H1 (cell line): Measurements from ENCODE around the gene SMYD3. TPM values are rescaled to one million over a fixed set of nuclear protein-coding genes. Genes with fewer than 3 reads are reported as not detected.

Experiments
- CTCF ChIA-PET: fragments of 300-600 bp; sonication (Branson Sonifier 250); formaldehyde crosslinking; loops from one replicate; lab custom pipeline; 2021; ENCODE audit not compliant: partially characterized antibody; lab: Charles Lee
- POLR2A ChIA-PET: fragments of 300-600 bp; sonication (Branson Sonifier 250); formaldehyde crosslinking; loops from one replicate; lab custom pipeline; 2021; ENCODE audit warnings: inconsistent platforms; ENCODE audit not compliant: partially characterized antibody; lab: Charles Lee
- DNase-seq, 2 experiments: peaks; one replicate each; pipeline versions ENCODE4 v3.0.0 to v3.0.0-alpha.2; 2010 to 2022; ENCODE audit warnings: low spot score in 2 of 2, low read depth in 1 of 2, mixed read lengths in 1 of 2
- FAIRE-seq: peaks from 2 replicates; lab custom pipeline; 2011; peaks lifted over from hg19 to GRCh38; lab: Jason Lieb, UNC
- H2AFZ ChIP-seq: 2 replicates; pipeline ENCODE4 v1.8.1; 2012; ENCODE audit warnings: low read length, inconsistent platforms
- H2AK5ac ChIP-seq: 2 replicates; pipeline ENCODE4 v1.6.1; 2013; ENCODE audit warnings: low read depth, low read length
- H2BK120ac ChIP-seq: replicated peaks from 2 replicates; pipeline ENCODE3; 2013; ENCODE audit warnings: low read depth, low read length, inconsistent platforms
- H2BK12ac ChIP-seq: 2 replicates; pipeline ENCODE4 v1.6.1; 2013; ENCODE audit warnings: low read depth, low read length
- H2BK15ac ChIP-seq: 2 replicates; pipeline ENCODE4 v1.6.1; 2013; ENCODE audit warnings: low read length
- H2BK20ac ChIP-seq: 2 replicates; pipeline ENCODE4 v1.6.1; 2013; ENCODE audit warnings: low read length
- H2BK5ac ChIP-seq: 2 replicates; pipeline ENCODE4 v1.6.1; 2013; ENCODE audit warnings: low read depth, low read length
- H3K14ac ChIP-seq: 2 replicates; pipeline ENCODE4 v1.6.1; 2013; ENCODE audit warnings: inconsistent platforms; ENCODE audit not compliant: insufficient read length
- H3K18ac ChIP-seq: 2 replicates; pipeline ENCODE4 v1.6.1; 2013; ENCODE audit warnings: low read length; ENCODE audit errors: extremely low read depth
- H3K23ac ChIP-seq: 2 replicates; pipeline ENCODE4 v1.6.1; 2013; ENCODE audit warnings: inconsistent platforms; ENCODE audit not compliant: insufficient read length
- H3K23me2 ChIP-seq: 2 replicates; pipeline ENCODE4 v1.6.1; 2013; ENCODE audit warnings: low read depth, low read length
- H3K27ac ChIP-seq: 2 replicates; pipeline ENCODE4 v1.6.1; 2011; ENCODE audit warnings: low read depth, low read length, inconsistent platforms
- H3K27me3 ChIP-seq, 4 experiments: replicated peaks in 1 of 4; 1 replicate in 1 of 4; 2 replicates in 3 of 4; pipeline versions ENCODE4 v1.6.1 to v1.8.1; 2011 to 2013; ENCODE audit warnings: low read length in 3 of 4, mild to moderate bottlenecking in 3 of 4, inconsistent platforms in 2 of 4, mixed read lengths in 2 of 4, moderate library complexity in 1 of 4; ENCODE audit not compliant: control insufficient read depth in 3 of 4, insufficient read depth in 3 of 4; ENCODE audit errors: extremely low read depth in 1 of 4
- H3K36me3 ChIP-seq, 4 experiments: 2 replicates each; pipeline versions ENCODE4 v1.6.1 to v1.8.1; 2011 to 2013; ENCODE audit warnings: mild to moderate bottlenecking in 4 of 4, low read length in 3 of 4, moderate library complexity in 2 of 4, control low read depth in 1 of 4, inconsistent platforms in 1 of 4; ENCODE audit not compliant: insufficient read depth in 4 of 4, control insufficient read depth in 2 of 4
- H3K4ac ChIP-seq: replicated peaks from 2 replicates; pipeline ENCODE3; 2013; ENCODE audit warnings: low read length, low read depth, mixed read lengths, inconsistent platforms; ENCODE audit not compliant: insufficient read length
- H3K4me1 ChIP-seq, 4 experiments: replicated peaks in 1 of 4; 1 replicate in 1 of 4; 2 replicates in 3 of 4; pipeline versions ENCODE4 v1.6.1 to v1.8.1; 2011 to 2013; ENCODE audit warnings: low read length in 3 of 4, inconsistent platforms in 2 of 4, mixed read lengths in 1 of 4; ENCODE audit not compliant: insufficient read depth in 4 of 4, control insufficient read depth in 3 of 4
- H3K4me2 ChIP-seq, 2 experiments: 2 replicates each; pipeline versions ENCODE4 v1.6.1 to v1.8.1; 2011 to 2013; ENCODE audit warnings: low read depth in 2 of 2, low read length in 2 of 2, control low read depth in 1 of 2, inconsistent platforms in 1 of 2, mild to moderate bottlenecking in 1 of 2; ENCODE audit not compliant: insufficient read depth in 1 of 2
- H3K4me3 ChIP-seq, 4 experiments: fragments of 200-600, 300-600 bp in 1 of 4; sonication (generic), shearing (Covaris generic), sonication (Bioruptor Twin) in 1 of 4; 2 replicates each; pipeline versions ENCODE4 v1.5.1 to v1.8.1; 2011 to 2016; ENCODE audit warnings: low read length in 4 of 4, low read depth in 3 of 4, control low read depth in 2 of 4, inconsistent platforms in 2 of 4, mild to moderate bottlenecking in 2 of 4, mixed read lengths in 1 of 4, moderate library complexity in 1 of 4; ENCODE audit not compliant: insufficient read depth in 2 of 4; ENCODE audit errors: extremely low read depth in 1 of 4
- H3K56ac ChIP-seq: replicated peaks from 2 replicates; pipeline ENCODE3; 2013; ENCODE audit warnings: low read depth, mild to moderate bottlenecking, mixed read lengths, low read length, inconsistent platforms; ENCODE audit not compliant: insufficient read length
- H3K79me1 ChIP-seq: 2 replicates; pipeline ENCODE4 v1.6.1; 2013; ENCODE audit warnings: low read depth, low read length, control low read depth
- H3K79me2 ChIP-seq, 2 experiments: 2 replicates each; pipeline versions ENCODE4 v1.6.1 to v1.8.1; 2012 to 2013; ENCODE audit warnings: low read length in 2 of 2, mild to moderate bottlenecking in 2 of 2, inconsistent platforms in 1 of 2; ENCODE audit not compliant: insufficient read depth in 2 of 2, control insufficient read depth in 1 of 2
- H3K9ac ChIP-seq, 4 experiments: replicated peaks in 1 of 4; 1 replicate in 1 of 4; 2 replicates in 3 of 4; pipeline versions ENCODE4 v1.6.1 to v1.8.1; 2011 to 2013; ENCODE audit warnings: low read depth in 3 of 4, low read length in 3 of 4, control low read depth in 2 of 4, mild to moderate bottlenecking in 2 of 4, moderate library complexity in 2 of 4, inconsistent platforms in 1 of 4; ENCODE audit errors: extremely low read depth in 1 of 4
- H3K9me3 ChIP-seq, 2 experiments: 2 replicates each; pipeline versions ENCODE4 v1.6.1 to v1.8.1; 2012 to 2013; ENCODE audit warnings: mild to moderate bottlenecking in 2 of 2, moderate library complexity in 2 of 2, control low read depth in 1 of 2, inconsistent platforms in 1 of 2, low read depth in 1 of 2, low read length in 1 of 2, mixed read lengths in 1 of 2; ENCODE audit not compliant: insufficient read depth in 2 of 2
- H4K20me1 ChIP-seq, 2 experiments: replicated peaks in 1 of 2; 2 replicates each; pipeline versions ENCODE3 to v1.8.1; 2011 to 2013; ENCODE audit warnings: inconsistent platforms in 2 of 2, low read length in 2 of 2, mild to moderate bottlenecking in 1 of 2; ENCODE audit not compliant: insufficient read depth in 2 of 2, control insufficient read depth in 1 of 2
- H4K5ac ChIP-seq: 2 replicates; pipeline ENCODE4 v1.6.1; 2013; ENCODE audit warnings: low read length, low read depth, mixed read lengths, inconsistent platforms; ENCODE audit not compliant: insufficient read length
- H4K8ac ChIP-seq: 2 replicates; pipeline ENCODE4 v1.8.0; 2013; ENCODE audit warnings: mild to moderate bottlenecking, moderate library complexity, low read length, inconsistent platforms; ENCODE audit not compliant: insufficient read depth; ENCODE audit errors: extremely low read depth
- H4K91ac ChIP-seq: replicated peaks from 2 replicates; pipeline ENCODE3; 2013; ENCODE audit warnings: low read length, mixed read lengths, inconsistent platforms; ENCODE audit not compliant: insufficient read length
- BRCA1 ChIP-seq: IDR thresholded peaks from 2 replicates; pipeline ENCODE4 v1.6.1; 2012; ENCODE audit warnings: low read depth, low read length, improper control_type of control experiment
- CHD2 ChIP-seq: IDR thresholded peaks from 2 replicates; pipeline ENCODE4 v1.6.1; 2012; ENCODE audit warnings: low read length, improper control_type of control experiment
- E2F6 ChIP-seq: IDR thresholded peaks from 2 replicates; pipeline ENCODE4 v1.6.1; 2012; ENCODE audit warnings: inconsistent platforms
- EZH2 ChIP-seq: fragments of 200-600 bp; sonication (generic); IDR thresholded peaks from 2 replicates; pipeline ENCODE4 v1.7.1; 2012; ENCODE audit warnings: low read depth, mild to moderate bottlenecking, moderate library complexity, low read length, inconsistent platforms; ENCODE audit not compliant: severe bottlenecking
- FOSL1 ChIP-seq: IDR thresholded peaks from 2 replicates; pipeline ENCODE4 v1.6.1; 2011; ENCODE audit warnings: mild to moderate bottlenecking, low read depth, low read length, moderate library complexity; ENCODE audit not compliant: insufficient read depth
- GABPA ChIP-seq: IDR thresholded peaks from 2 replicates; pipeline ENCODE4 v1.6.1; 2011; ENCODE audit warnings: mild to moderate bottlenecking, low read length, moderate library complexity, borderline replicate concordance; ENCODE audit not compliant: insufficient read depth
- KDM5A ChIP-seq: fragments of 200-600 bp; IDR thresholded peaks from 2 replicates; pipeline ENCODE4 v1.7.1; 2012; ENCODE audit warnings: mild to moderate bottlenecking, low read length, inconsistent platforms, mixed read lengths
- MAX ChIP-seq: IDR thresholded peaks from 2 replicates; pipeline ENCODE4 v1.6.1; 2012; ENCODE audit warnings: inconsistent platforms
- NRF1 ChIP-seq: IDR thresholded peaks from 2 replicates; pipeline ENCODE4 v1.6.1; 2011; ENCODE audit warnings: mild to moderate bottlenecking, low read depth, low read length, improper control_type of control experiment
- PHF8 ChIP-seq: fragments of 200-600 bp; sonication (generic); conservative IDR thresholded peaks from 2 replicates; pipeline ENCODE4 v1.7.1; 2012; ENCODE audit warnings: low read depth, mild to moderate bottlenecking, inconsistent platforms, low read length, moderate library complexity
- RBBP5 ChIP-seq: IDR thresholded peaks from 2 replicates; pipeline ENCODE4 v1.7.1; 2012; ENCODE audit warnings: low read depth, mild to moderate bottlenecking, inconsistent platforms, low read length, moderate library complexity, borderline replicate concordance
- SAP30 ChIP-seq: fragments of 300-600 bp; sonication (generic); IDR thresholded peaks from 2 replicates; pipeline ENCODE4 v1.7.1; 2012; ENCODE audit warnings: low read length, moderate library complexity, mild to moderate bottlenecking, inconsistent platforms; ENCODE audit not compliant: insufficient read depth, insufficient replicate concordance
- SRF ChIP-seq: IDR thresholded peaks from 2 replicates; pipeline ENCODE4 v1.6.1; 2011; ENCODE audit warnings: mild to moderate bottlenecking, low read depth, low read length, moderate library complexity
- YY1 ChIP-seq: IDR thresholded peaks from 2 replicates; pipeline ENCODE4 v1.6.1; 2011; ENCODE audit warnings: low read depth, mild to moderate bottlenecking, low read length
- WGBS, 2 experiments: shearing (Covaris generic) in 1 of 2; methylation state at CpG; one replicate each; pipeline versions ENCODE4 v1.1.6 to v1.1.7; 2013 to 2015; ENCODE audit warnings: low lambda C conversion rate in 2 of 2, mixed read lengths in 2 of 2, inconsistent platforms in 1 of 2, low coverage in 1 of 2, missing lambda C conversion rate in 1 of 2; ENCODE audit not compliant: insufficient replicate concordance in 2 of 2, insufficient coverage in 1 of 2, insufficient read length in 1 of 2; ENCODE audit errors: extremely low coverage in 1 of 2, missing lambda C conversion rate in 1 of 2; 5-methylcytosine and 5-hydroxymethylcytosine counted together
- polyA plus RNA-seq, 7 experiments: library from polyadenylated mRNA; depleted of rRNA in 3 of 7; stranded (reverse) in 5 of 7; unstranded in 2 of 7; fragments of >200 nt in 5 of 7; fragments of 200-250 nt in 2 of 7; gene quantifications; 1 replicate in 5 of 7; 2 replicates in 1 of 7; 4 replicates in 1 of 7; pipeline versions ENCODE4 v1.2.1 to v1.2.3, GENCODE V29; 2011 to 2013; ENCODE audit warnings: missing spikeins in 2 of 7, mixed read lengths in 2 of 7
- total RNA-seq: library from RNA; stranded (reverse); fragmentation: NEBNext Ultra II Directional; extraction: Animal tissue kit (Norgen Biotek cat#: 25700); gene quantifications from 2 replicates; pipeline ENCODE4 v1.2.1, GENCODE V29; 2021

SMYD3 gene
- total and polyA plus RNA-seq, 2 of the 8 experiments (the other 6 are each of a cell fraction or from before 2014, with no cell fraction given): 17.3 to 25.4 TPM

GRCh38 chr1:245879091-245879490, 628.0 kb downstream of the SMYD3 start:
- no peak overlapping the region for H2BK5ac ChIP-seq
- H3K18ac ChIP-seq: no peak overlapping the region
- H2AFZ ChIP-seq: no peak overlapping the region
- no peaks in the 10 kb centered on the region for H3K4me1 ChIP-seq
- no peak overlapping the region for H3K23ac ChIP-seq
- H2BK120ac ChIP-seq: no peak overlapping the region
- H3K9ac ChIP-seq: no peak overlapping the region
- no peaks in the 10 kb centered on the region for H3K27me3 ChIP-seq
- no peak overlapping the region for H3K4ac ChIP-seq
- WGBS, 2 experiments: 92% methylated on average over 10 of the region's 10 CpGs; no CpG with 5 or more reads in 1 of the 2 experiments
- H3K4me2 ChIP-seq: no peak overlapping the region
- no peaks in the 10 kb centered on the region for H3K36me3 ChIP-seq
- ChIA-PET CTCF (interaction anchor here (1.1 to 1.3 kb wide), 3 partner anchors 10 to 17 kb away, joined by 3 to 8 read pairs (median 5); no protein-coding TSS in a partner anchor), POLR2A (no interaction called here)
- no peak overlapping the region for H3K56ac ChIP-seq
- DNase-seq (no peak), FAIRE-seq (no peak)
- H3K14ac ChIP-seq: no peak overlapping the region
- no peak overlapping the region for H3K4me3 ChIP-seq
- no peaks in the 10 kb centered on the region for H4K20me1 ChIP-seq
- H4K8ac ChIP-seq: no peak overlapping the region
- H3K27ac ChIP-seq: no peak overlapping the region
- no peaks in the 10 kb centered on the region for H3K79me1 ChIP-seq
- H2BK12ac ChIP-seq: no peak overlapping the region
- H4K5ac ChIP-seq: no peak overlapping the region
- no peak overlapping the region for H2BK20ac ChIP-seq
- no peaks in the 10 kb centered on the region for H3K9me3 ChIP-seq
- no peaks in the 10 kb centered on the region for H3K23me2 ChIP-seq
- no peak overlapping the region for H4K91ac ChIP-seq
- H2AK5ac ChIP-seq: no peak overlapping the region; the same call in 1 of the 2 replicates
- no peak overlapping the region for H2BK15ac ChIP-seq
- H3K79me2 ChIP-seq: no peaks in the 10 kb centered on the region
- TF ChIP-seq MAX: no peak
- no peak for TF ChIP-seq PHF8
- no peak for TF ChIP-seq BRCA1
- no peak for TF ChIP-seq E2F6
- no peak for TF ChIP-seq GABPA
- TF ChIP-seq SRF: no peak
- TF ChIP-seq EZH2: no peak
- no peak for TF ChIP-seq CHD2
- TF ChIP-seq FOSL1: no peak
- no peak for TF ChIP-seq KDM5A
- TF ChIP-seq NRF1: no peak
- no peak for TF ChIP-seq SAP30
- TF ChIP-seq YY1: no peak
- no peak for TF ChIP-seq RBBP5
